GM18907 (cell line): ENCODE results near the gene PADI3.

Source experiments
- ATAC-seq: cut with Tn5 transposase; IDR thresholded peaks from one replicate; pipeline ENCODE4 v1.9.1; 2021; ENCODE audit warnings: mild to moderate bottlenecking, moderate library complexity; ENCODE audit not compliant: unreplicated experiment

Gene PADI3

DNA sequence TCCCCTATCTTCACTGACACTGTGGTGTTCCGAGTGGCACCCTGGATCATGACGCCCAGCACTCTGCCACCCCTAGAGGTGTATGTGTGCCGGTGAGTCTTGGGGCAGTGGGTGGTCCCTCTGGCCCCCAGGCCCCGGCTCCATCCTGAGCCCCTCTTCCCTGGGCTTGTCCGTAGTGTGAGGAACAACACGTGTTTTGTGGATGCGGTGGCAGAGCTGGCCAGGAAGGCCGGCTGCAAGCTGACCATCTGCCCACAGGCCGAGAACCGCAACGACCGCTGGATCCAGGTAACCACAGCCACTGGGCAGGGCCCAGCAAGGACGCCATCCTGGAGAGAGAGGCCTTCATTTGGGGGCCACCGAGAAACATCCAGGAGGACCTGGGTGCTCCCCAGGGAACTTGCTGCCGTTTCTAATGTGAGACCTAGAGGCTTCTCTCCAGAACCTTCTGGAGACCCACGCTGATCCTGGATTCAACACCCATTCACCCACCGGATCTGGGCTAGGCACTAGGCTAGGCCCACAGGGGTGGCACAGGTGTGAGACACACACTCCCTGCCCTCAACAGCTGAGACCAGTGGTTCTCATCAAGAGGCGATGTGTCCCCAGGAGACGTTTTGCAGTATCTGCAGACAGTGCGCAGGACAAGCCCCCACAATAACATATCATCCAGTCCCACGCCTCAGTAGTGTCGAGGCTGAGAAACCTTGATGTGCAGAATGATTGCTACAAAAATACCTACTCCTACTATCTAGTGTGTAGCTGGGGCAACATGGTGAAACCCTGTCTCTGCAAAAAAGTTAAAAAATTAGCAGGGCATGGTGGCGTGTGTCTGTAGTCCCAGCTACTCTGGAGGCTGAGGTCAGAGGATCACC is 22.2 kb downstream of the PADI3 start:
- no peak for ATAC-seq

DNA sequence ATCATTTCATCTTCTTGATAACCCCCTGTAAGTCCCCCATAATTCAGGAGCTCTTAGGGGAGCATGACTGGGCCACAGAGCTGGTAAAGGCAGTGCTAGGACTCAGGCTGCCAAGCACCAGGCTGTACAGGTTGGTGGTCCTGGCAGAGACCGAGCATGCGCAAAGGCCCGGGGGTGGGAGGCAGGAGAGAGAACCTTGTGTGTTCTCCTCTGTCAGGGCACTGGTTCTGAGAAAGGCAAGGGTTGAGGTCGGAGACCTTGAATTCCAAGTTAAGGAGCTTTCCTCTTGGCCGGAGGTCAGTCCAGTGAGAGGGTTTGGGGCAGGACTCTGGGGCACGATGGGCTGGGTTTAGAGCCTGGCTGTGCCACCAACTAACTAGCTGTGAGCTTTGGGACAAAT is 23.2 kb downstream of the PADI3 start:
- ATAC-seq, result no peak

DNA sequence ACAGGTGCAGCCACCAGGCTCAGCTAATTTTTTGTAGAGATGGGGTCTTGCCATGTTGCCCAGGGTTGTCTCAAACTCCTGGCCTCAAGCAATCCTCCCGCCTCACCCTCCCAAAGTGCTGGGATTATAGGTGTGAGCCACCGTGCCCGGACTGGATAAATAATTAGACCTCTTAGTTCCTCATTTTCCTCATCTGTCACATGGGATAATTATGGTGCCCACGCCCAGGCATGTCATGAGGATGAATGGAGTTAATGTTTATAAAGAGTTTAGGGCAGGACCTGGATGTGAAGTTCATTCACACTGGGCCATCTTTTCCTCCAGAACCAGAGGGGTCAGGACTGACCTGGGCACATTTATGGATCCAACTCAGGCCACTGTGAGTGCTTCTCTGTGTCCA is 23.7 kb downstream of the PADI3 start:
- ATAC-seq, result no peak

DNA sequence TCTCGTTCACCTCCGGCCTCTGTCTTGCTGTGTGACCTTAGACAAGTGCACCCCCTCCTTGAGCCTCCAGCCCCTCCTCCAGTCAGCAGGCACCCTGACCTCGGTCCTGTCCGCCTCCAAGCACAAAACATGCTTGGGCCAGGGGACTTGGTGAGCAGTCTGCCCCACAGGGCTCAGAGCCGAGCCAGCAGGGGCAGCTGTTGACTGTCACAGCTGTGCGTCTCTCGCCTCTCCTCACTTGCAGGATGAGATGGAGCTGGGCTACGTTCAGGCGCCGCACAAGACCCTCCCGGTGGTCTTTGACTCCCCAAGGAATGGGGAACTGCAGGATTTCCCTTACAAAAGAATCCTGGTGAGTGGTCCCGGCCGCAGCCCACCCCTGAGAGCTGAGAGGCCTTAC is 24.2 kb downstream of the PADI3 start:
- no peak for ATAC-seq

DNA sequence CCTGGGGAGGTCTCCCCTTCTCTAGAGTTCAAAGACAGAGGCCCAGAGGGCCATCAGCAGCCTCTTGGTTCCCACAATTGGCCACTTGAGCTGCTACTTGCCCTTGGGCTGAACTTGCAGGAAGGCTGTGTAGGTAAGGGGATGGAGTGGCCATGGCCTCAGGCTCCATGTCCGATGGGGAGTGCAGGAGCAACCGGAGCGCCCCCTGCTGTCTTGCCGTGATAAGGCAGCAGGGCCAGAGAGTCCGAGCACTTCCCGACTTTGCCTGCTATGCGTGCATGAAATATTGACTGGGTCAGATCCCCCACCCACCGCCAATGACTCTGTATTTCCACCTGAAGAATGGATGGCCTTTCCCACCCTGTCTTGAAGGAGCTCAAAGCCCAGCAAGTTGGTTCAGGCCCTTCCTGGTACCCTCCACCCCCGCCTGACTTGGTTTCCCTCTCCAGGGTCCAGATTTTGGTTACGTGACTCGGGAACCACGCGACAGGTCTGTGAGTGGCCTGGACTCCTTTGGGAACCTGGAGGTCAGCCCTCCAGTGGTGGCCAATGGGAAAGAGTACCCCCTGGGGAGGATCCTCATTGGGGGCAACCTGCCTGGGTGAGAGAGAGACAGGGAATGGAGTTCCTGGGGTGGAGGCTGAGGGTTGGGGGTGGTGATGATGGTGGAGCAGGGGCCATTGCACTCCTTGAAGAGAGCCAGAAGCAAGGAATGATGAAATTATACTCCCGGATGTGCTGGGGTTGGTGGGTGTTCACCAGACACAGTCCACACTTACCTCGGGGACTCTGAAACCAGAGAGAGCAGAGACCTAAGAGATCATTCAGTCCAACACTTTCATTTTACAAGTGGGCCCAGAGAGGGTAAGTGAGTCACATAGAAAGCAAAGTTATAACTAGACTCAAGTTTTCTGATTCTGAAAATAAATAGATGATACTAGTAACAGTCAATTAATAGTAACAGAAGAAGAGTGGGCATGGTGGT is 25.6 kb downstream of the PADI3 start:
- no peak for ATAC-seq

DNA sequence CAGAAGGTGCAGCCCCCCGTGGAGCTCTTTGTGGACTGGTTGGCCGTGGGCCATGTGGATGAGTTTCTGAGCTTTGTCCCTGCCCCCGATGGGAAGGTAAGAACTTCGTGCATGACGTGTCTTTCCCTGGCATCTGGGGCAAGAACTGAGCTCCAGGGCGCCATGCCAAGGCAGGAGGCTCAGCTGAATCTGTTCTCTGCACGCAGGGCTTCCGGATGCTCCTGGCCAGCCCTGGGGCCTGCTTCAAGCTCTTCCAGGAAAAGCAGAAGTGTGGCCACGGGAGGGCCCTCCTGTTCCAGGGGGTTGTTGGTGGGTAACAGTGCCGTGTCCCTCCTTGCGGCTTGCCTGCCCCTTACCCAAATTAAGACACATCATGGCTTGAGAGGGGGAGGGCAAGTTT is 27.7 kb downstream of the PADI3 start:
- ATAC-seq, result no peak

DNA sequence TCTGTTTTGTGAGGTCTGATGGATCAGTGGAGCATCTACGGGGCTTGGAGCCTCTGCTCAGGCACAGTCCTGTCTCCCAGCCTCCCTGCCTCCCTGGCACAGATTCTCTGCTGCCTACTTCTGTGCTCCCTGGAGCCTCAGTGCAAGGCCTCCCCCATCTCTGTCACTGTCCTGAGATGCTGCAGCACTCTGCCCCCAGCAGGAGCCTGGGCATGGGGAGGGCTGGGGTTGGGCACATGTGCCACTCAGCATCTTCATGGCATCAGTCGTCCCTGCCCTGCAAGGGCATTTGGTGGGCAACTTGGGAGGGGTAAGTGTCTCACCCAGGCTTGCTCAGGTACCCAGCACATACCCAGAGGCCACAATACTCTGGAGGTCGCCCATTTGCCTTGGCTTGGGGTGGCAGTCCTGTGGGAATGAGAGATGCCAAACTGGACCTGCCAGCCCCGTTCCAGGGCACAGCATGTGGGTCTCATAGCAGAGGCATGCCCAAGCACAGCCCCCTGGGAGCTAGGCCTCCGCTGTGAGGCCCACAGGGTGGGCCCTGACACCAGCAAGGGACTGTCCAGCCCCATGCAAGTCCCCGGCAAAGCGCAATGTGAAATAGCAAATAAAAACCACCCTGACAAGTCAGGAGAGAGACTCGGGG is 28.7 kb downstream of the PADI3 start:
- no peak for ATAC-seq

DNA sequence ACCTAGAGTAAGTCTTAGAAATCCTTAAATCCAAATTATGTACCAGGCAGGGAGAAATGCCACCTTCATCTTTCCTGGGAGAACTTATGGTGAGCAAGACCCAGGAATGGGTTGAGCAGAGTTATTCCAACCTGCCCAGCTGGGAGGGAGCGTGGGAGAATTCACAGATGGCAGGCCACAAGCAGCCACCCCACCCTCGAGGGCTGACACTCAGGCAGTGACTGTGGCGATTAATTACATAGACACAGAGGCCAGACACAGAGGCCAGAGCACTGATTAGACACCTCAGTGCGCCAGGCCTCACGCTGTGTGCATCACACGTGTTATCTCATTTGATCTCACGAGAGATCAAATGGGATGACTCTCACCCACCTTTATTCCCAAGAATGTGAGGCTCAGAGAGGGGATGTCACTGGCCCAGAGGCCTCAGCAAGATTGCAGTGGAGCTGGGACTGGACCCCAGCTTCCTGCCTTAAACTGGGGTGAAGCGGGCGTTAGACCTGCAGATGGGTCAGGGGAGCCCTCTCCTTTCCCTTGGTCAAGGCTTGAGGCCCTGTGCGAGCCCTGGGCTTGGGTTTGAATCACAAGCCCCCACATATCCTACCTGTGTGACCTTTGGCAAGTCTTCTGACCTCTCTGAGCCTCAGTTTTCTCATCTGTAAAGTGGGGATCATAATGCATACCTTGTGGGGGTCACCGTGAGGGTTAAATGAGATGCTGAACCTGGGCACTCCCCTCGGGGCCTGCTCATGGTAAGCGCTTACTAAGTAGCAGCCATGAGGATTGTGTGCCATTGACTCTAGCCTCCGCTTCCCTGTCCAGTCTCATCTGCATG is 30.3 kb downstream of the PADI3 start:
- no peak for ATAC-seq

DNA sequence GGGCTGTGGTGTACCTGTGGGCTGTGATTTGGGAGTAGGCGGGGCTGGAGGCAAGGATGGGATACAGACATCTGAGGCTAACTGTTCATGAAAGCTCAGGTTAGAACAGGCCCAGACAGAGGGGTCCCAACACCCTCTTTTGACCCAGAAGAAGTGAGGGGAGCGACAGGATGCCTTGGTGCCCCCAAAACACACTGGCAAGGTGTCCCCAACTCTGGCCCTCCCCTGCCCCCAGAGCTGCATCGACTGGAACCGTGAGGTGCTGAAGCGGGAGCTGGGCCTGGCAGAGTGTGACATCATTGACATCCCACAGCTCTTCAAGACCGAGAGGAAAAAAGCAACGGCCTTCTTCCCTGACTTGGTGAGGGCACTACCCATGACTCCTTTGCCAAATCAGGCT is 31.5 kb downstream of the PADI3 start:
- ATAC-seq, result no peak

DNA sequence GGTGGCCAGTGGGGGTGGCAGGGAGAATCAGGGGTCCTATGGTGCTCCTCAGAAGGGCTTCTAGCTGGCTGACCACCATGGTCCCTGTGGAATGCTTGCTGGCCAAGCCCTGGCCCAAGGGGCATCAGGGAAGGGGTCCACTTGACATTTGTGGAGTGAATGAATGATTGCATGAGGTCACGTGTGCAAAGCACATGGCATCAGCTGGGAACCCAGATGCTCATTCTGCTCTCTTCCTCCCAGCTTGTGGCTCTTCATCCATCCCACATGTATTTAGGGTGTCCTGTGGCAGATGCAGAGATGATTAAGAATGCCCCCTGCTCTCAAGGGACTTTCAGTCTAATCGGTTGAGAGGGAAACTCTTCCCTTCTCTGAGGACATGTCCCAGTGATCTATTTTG is 32.0 kb downstream of the PADI3 start:
- ATAC-seq, result no peak

DNA sequence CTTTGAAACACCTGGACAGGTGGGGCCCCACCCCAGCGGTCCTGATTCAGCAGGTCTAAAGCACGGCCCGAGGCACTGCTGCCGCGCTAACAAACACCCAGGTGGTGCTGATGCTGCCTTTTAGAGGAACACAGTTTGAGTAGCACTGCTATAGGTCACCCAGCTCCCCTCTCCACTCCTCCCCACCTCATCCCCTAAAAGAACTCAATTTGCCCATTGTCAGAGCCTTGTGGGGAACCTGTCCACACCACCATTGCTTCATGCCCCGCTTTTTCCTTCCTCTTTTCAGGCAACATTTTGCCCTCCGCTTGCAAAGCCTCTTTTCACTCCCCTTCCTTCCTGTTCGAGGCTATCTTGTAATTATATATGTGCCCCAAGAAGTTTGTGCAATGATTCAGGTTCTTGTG is 32.9 kb downstream of the PADI3 start:
- no peak for ATAC-seq

DNA sequence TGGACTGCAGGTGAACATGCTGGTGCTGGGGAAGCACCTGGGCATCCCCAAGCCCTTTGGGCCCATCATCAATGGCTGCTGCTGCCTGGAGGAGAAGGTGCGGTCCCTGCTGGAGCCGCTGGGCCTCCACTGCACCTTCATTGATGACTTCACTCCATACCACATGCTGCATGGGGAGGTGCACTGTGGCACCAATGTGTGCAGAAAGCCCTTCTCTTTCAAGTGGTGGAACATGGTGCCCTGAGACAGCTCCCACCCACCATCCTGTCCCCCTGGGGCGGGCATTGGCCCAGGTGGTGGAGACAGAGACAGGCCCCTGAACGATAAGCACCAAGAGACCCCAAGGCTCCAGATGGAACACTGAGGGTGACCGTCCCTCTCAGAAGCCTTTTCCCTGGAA is 33.9 kb downstream of the PADI3 start:
- no peak for ATAC-seq

DNA sequence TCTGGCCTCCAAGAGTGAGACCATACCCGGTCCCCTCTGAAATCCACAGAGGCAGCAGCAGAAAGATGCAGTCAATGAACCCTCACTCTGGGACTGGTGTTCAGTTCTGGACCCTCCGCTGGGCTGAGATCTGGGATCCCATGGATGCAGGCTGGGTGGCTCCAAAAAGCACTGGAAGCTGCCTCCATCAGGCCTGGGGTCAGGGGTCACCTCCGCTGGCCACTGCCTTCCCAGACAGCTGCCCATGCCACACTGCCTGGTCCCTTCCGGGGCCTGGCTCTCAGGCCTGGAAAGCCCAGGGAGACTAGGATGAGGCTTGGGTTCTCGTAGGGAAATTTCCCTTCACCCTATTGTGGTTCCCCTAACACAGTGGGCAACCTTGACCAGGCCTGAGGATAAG is 37.7 kb downstream of the PADI3 start:
- no peak for ATAC-seq

DNA sequence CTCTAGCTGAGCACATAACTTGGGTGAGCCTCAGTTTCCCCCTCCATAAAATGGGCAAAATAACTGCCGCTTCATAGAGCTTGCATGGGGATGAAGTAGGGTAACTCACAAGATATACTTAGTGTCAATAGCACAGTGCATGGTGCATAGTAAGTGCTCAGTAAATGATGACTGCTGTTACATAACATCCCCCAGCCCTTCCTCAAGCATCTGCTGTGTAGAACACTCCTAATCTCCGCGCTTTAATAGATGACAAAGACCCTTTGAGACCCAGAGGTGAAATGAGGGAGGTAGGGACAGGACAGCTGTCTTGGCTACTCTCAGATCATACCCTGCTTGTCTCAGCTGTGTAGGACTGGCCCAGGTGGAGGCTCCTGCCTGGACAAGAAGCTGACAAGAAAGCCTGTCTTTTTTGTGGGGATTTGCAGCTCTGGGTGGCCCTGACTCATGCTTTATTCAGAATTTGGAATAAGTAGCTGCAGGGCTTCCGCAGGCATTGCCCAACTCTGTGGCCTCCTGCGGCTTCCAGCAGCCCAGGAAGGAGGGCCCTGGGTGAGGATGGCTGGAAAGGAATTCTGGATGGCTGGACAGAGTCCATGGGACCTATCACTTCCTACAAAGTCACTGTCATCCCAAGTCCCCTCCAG is 38.4 kb downstream of the PADI3 start:
- no peak for ATAC-seq

DNA sequence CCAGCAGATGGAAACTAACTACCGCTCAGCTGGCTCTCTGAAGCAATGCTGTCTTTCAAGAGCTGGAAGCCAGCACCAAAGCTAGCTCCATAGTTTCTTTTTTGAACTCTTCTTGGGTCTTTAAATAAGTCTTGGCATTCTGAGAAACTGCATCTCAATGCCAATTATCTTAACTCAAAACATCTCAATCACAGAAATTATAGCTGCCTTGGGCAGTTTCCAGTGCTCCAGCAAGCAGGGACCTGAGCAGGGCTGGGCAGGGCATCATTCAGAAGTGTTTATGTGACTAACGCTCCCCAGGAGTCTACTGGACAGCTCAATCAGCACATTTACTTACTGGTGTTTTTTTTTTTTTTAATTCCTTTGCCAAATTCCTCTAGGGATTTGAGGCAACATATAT is 40.8 kb downstream of the PADI3 start:
- no peak for ATAC-seq

DNA sequence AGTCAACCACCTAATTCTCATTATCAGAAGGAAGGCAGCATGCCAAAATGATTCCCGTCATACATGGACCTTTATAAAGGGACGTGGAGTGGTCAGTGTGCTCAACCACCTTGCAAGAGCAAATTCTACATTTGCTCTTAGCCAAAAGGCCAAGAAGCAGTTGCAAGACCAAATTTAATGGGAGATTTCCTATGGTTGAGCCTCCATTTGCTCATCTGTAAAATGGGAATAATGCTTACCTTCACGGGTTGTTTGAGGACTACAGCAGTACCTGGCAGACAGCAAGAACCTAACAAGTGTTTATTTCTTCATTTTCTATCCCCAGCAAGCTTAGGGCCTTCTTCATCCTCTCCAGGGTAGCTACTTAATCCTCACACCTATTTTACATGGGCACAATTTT is 41.7 kb downstream of the PADI3 start:
- ATAC-seq, result no peak

DNA sequence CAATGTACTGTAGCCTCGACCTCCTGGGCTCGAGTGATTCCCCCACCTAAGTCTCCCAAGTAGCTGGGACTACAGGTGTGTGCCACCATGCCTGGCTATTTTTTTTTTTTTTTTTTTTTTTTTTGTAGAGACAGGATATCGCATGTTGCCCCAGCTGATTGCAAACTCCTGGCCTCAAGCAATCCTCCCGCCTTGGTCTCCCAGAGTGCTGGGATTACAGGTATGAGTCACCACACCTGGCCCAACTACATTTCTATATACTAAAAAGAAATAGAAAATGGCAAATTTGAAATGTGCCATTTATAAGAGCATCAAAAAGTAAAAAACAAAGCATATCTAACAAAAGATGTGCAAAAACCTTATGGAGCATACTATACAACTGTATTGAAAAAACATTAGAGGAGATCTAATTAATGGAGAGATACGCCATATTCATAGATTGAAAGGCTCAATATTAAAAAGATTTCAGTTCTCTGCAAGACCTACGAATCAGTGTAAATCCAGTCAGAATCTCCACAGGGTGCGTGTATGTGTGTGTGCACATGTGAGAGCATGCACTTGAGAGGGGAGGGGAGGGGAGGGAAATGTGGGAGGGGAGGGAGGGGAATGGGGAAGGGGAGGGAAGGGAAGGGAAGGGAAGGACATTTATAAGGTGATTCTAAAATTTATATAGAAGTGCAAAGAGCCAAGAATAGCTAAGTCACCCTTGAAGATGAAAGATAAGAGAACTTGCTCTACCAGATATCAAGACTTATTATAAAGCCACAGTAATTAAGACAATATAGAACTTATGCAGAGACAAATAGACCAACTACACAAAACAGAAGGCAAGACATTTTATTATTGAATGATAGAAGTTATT is 43.6 kb downstream of the PADI3 start:
- no peak for ATAC-seq

DNA sequence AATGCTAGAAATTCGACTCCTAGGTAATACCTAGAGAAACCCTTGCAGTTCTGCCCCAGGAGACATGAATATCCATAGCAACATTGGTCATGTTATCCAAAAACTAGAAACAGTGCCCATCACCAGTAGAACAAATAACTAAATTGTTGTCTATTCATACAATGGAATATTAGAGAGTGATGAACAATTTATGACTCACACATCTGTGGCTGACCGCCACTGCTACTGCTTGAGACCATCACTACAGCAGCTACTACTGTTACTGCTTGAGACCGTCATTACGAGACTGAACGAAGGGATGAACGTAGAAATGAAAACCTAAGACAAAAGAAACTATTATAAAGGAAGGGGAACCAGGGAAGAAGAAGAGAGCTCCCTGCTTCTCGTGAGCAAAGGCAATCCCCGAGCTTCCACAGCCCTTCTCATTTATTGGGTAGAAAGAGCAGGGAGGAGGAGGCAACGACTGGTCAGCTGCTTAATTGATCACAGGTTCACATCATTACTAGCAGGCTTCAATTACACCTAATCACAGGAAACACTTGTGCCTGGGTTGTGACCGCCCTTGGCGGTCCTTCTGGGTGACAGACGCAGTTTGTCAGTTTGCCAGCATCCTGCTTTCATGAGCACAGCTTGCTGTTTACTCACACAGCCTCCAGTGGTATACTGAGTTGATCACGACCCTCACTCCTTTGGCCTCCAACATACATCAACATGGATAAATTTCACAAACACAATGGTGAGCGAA is 45.0 kb downstream of the PADI3 start:
- ATAC-seq, result no peak
